Skeletal muscle satellite cell (primary cell): ENCODE data around the gene TXK.

Experiments
- H3K27me3 ChIP-seq: 2 replicates; pipeline ENCODE4 v1.7.0; 2013; ENCODE audit warnings: low read length; ENCODE audit not compliant: control insufficient read depth, insufficient read depth
- H3K36me3 ChIP-seq: 2 replicates; pipeline ENCODE4 v1.7.0; 2013; ENCODE audit warnings: mild to moderate bottlenecking, control low read depth, low read length; ENCODE audit not compliant: insufficient read depth
- H3K4me1 ChIP-seq: 2 replicates; pipeline ENCODE4 v1.7.0; 2013; ENCODE audit warnings: low read length; ENCODE audit not compliant: control insufficient read depth, insufficient read depth
- H3K4me2 ChIP-seq: 2 replicates; pipeline ENCODE4 v1.7.0; 2013; ENCODE audit warnings: mild to moderate bottlenecking, low read length
- H3K4me3 ChIP-seq: 2 replicates; pipeline ENCODE4 v1.7.0; 2013; ENCODE audit warnings: low read length
- H3K9ac ChIP-seq: 2 replicates; pipeline ENCODE4 v1.7.0; 2013; ENCODE audit warnings: mild to moderate bottlenecking, low read depth, low read length, moderate library complexity
- H3K9me3 ChIP-seq: replicated peaks from 2 replicates; pipeline ENCODE4 v1.7.0; 2013; ENCODE audit warnings: mild to moderate bottlenecking, control low read depth, low read length

The TXK gene

DNA sequence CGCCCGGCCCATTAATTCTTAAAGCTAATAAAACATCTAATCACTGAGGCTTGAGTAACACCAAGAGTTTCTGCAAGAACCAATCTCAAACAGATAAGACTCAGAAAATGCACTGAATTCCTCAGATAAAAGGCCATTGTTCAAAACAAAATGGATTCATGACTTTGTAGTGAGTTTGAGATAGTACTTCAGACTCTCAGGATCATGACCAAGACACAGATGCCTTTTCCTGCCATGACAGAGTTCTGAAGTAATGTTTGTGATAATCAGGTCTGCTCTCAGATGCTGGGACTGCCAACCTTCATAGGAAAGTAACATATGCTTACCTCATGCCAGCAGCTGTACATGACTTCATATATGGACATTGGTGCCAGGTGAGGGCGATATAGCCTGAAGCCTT, 62.9 kb downstream of the TXK start:
- H3K27me3 ChIP-seq, result peaks cover 8% of the 10 kb centered on the region
- H3K4me2 ChIP-seq, result no peak overlapping the region
- no peak overlapping the region for H3K9ac ChIP-seq
- no peaks in the 10 kb centered on the region for H3K9me3 ChIP-seq
- no peak overlapping the region for H3K4me3 ChIP-seq
- H3K4me1 ChIP-seq, result no peaks in the 10 kb centered on the region
- H3K36me3 ChIP-seq, result no peaks in the 10 kb centered on the region

DNA sequence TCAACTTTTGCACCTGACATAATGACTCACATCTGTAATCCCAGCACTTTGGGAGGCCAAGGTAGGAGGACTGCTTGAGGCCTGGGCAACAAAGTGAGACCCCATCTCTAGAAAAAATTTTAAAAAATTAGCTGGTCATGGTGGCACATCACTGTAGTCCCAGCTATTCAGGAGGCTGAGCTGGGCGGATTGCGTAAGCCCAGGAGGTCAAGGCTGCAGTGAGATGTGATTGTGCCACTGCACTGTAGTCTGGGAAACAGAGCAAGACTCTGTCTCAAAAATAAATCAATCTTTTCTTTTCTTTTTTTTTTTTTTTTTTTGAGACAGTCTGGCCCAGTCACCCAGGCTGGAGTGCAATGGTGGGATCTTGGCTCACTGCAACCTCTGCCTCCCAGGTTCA, 65.0 kb downstream of the TXK start:
- H3K9ac ChIP-seq, result no peak overlapping the region
- peaks cover 9% of the 10 kb centered on the region for H3K27me3 ChIP-seq
- H3K4me3 ChIP-seq, result no peak overlapping the region
- no peaks in the 10 kb centered on the region for H3K36me3 ChIP-seq
- H3K4me1 ChIP-seq, result no peaks in the 10 kb centered on the region
- H3K9me3 ChIP-seq, result no peaks in the 10 kb centered on the region
- H3K4me2 ChIP-seq, result no peak overlapping the region

DNA sequence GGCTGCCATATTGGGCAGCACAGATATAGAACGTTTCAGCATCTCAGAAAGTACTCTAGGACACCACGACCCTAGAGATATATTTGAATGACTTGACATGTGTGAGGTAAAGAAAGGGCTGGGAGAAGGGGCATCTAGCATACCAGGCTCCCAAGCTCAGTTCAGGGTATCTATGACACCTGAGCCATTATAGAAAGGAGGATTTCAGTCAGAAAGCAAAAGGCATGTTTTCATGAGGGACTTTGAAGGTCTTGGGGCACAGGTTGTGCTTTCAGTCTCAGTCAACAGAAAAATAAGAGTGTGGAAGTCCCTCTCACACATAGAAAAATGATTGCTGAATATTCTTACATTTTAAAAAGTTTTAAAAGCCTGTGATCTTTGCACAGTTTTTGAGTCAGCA, 65.9 kb downstream of the TXK start:
- Histone ChIP-seq H3K4me3 (no peak overlapping the region), H3K4me2 (no peak overlapping the region), H3K9me3 (no peaks in the 10 kb centered on the region), H3K27me3 (peaks cover 9% of the 10 kb centered on the region), H3K9ac (no peak overlapping the region), H3K4me1 (no peaks in the 10 kb centered on the region), H3K36me3 (no peaks in the 10 kb centered on the region)

DNA sequence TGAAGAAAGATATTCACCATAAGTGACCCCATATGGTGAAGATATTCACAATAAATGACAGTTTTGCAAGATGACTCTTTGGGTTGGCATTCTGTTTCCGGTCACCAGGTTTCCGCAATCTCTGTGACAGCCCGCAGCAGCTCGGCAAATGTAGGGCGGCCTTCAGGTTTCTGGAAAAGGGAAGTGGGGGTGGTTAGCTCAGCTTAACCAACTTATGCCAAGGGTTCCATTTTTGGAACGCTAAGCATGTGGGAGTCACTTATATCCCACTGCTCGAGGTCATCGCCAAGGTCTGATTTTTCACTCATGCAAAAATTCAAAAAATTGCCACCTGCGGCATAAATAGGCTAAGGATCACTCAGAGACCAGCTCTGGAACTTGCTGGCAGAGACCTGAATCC, 66.5 kb downstream of the TXK start:
- Histone ChIP-seq H3K4me2 (no peak overlapping the region), H3K4me1 (no peaks in the 10 kb centered on the region), H3K36me3 (no peaks in the 10 kb centered on the region), H3K4me3 (no peak overlapping the region), H3K9me3 (no peaks in the 10 kb centered on the region), H3K9ac (no peak overlapping the region), H3K27me3 (peaks cover 7% of the 10 kb centered on the region)

DNA sequence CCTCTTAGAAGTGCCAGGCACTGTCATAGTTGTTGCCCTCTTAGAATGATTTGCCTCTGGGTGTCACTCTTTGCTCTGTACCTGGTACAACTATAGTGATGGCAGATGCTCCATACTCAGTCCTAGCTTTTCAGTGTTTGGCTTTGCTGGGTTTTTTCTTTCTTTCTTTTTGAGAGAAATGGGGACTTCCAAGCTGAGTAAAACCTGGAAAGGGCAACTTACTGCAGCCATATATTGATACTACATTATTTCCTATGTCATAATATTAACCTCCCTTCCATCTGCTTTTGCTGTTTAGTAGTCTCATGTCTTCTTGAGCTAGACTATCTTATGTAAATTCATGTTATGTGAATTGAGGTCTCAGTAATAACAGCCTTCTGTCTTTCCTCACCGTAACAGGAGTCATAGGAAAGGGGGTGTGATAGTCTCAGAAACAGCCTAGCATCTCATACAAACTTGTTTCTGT, 68.4 kb downstream of the TXK start:
- Histone ChIP-seq H3K4me1 (no peaks in the 10 kb centered on the region), H3K9me3 (no peaks in the 10 kb centered on the region), H3K4me2 (no peak overlapping the region), H3K9ac (no peak overlapping the region), H3K4me3 (no peak overlapping the region), H3K36me3 (no peaks in the 10 kb centered on the region), H3K27me3 (peaks cover 7% of the 10 kb centered on the region)

DNA sequence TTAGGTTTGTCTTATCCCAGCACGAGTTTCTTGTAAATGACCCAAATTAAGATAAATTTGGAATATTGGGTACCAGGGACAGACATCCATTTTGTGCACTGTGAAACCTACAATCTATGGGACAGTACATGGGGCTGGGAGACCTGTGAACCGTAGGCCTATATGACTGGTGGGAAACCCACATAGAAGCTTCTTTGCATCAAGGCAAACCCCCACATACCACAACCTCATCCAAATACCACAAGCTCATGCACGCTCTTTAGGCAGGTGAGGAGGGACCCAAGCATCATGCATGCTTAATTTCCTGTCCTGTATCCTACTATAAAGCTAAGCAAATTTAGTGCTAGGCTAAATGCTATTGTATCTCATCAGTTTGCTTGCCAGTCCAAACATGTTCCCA, 69.7 kb downstream of the TXK start:
- Histone ChIP-seq H3K4me3 (no peak overlapping the region), H3K9ac (no peak overlapping the region), H3K4me1 (no peaks in the 10 kb centered on the region), H3K27me3 (peaks cover 7% of the 10 kb centered on the region), H3K9me3 (no peaks in the 10 kb centered on the region), H3K4me2 (no peak overlapping the region), H3K36me3 (no peaks in the 10 kb centered on the region)

DNA sequence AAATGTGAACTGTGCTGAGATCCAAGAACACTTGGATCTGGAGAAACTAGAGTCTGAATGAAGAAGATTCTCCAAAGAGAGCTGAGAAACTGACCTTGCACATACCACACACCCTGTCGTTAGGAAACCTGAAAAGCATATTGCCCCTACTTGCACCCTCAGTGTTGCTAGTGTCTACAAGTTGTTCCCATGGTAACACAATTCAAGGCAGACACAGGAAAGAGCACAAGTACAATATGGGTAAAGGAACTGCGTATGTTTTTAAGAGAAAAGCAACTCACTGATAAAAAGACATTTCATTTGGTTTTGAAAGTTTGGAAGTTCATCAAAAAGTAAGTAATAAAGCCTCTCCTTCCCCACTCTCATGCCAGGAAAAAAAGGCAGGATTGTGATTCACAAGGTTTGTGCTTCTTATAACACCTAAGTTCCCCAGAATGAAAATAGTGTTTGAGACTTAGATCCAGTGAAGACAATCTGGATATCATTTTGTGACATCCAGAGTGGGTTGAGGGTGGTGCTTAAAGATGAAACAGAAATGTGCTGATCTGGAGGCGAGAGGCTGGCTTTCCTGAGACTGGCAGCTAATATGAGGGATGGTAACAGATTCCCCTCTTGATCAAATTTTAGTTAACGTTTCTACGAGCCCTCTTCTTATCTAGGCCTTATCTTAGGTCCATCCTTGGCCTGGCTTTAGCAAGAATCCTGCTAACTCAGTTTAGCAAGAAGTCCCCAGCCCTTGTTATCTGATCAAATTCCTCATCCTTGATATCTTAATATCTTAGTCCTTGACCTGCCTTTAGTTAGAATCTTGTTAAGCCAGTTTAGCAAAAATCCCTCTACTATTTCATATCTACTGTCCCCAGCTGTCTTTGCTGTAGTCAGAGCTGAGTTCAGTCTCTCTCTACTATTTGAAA, 75.2 kb downstream of the TXK start:
- Histone ChIP-seq H3K36me3 (no peaks in the 10 kb centered on the region), H3K27me3 (no peaks in the 10 kb centered on the region), H3K9me3 (no peaks in the 10 kb centered on the region), H3K4me1 (no peaks in the 10 kb centered on the region), H3K4me3 (no peak overlapping the region), H3K4me2 (no peak overlapping the region), H3K9ac (no peak overlapping the region)

DNA sequence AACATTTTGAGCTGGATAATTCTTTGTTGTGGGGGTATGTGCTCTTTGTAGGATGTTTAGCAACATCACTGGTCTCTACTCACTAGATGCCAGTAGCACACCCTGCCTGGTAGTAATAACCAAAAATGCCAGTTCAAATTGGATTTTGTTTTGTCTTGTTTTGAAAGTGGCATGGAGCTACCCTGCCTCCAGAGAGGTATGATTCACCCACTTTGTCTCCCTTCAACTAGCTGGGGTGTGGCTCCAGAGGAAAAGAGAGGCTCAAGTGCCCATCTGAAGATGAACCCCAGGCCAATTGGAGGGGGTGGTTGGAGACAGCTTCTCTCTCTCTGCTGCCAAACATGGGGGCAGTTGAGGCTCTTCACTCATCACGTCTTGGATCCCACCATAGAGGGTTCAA, 83.0 kb downstream of the TXK start:
- H3K4me3 ChIP-seq, result no peak overlapping the region
- H3K4me1 ChIP-seq, result no peaks in the 10 kb centered on the region
- H3K27me3 ChIP-seq, result peaks cover 25% of the 10 kb centered on the region
- no peaks in the 10 kb centered on the region for H3K9me3 ChIP-seq
- no peak overlapping the region for H3K4me2 ChIP-seq
- H3K9ac ChIP-seq, result no peak overlapping the region
- no peaks in the 10 kb centered on the region for H3K36me3 ChIP-seq

DNA sequence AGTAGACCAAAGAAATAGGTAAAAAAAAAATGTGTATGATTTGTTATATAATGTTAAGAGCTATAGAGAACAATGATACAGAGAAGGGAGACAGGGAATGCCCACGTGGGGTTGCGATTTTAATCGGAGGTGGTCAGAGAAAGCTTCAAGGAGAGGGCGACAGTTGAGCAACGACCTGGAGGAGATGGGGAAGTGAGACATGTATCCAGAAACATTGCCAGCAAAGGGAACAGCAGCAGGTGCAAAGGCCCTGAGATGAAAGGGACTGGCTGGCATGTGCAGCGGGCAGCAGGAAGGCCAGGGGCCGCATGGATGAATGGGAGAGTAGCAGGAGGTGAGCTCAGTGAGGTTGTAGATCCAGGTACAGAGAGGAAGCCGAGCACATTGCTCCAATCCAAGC, 84.6 kb downstream of the TXK start:
- Histone ChIP-seq H3K27me3 (peaks cover 32% of the 10 kb centered on the region), H3K4me3 (no peak overlapping the region), H3K9ac (no peak overlapping the region), H3K36me3 (no peaks in the 10 kb centered on the region), H3K9me3 (no peaks in the 10 kb centered on the region), H3K4me2 (no peak overlapping the region), H3K4me1 (no peaks in the 10 kb centered on the region)

DNA sequence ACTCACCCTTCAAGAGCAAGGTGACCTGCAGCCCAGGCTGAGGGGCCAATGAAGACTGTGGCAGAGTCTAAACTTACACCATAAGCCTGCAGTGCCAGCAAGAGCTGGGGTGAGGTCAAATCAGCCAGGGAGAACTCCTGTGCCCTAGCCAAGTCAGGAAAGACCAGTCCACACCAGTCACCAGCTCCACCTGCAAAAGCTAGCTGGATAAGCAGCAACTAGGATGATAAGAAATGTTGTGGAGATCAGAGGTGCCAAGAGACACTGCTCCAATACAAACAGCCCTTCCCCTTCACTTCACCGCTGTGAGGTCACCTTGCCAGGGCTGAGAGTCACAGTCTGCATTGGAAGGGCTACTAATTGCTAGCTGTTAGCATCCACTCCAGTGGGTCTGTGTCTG, 86.2 kb downstream of the TXK start:
- Histone ChIP-seq H3K9me3 (no peaks in the 10 kb centered on the region), H3K27me3 (peaks cover 40% of the 10 kb centered on the region), H3K4me1 (no peaks in the 10 kb centered on the region), H3K4me2 (no peak overlapping the region), H3K4me3 (no peak overlapping the region), H3K9ac (no peak overlapping the region), H3K36me3 (no peaks in the 10 kb centered on the region)

DNA sequence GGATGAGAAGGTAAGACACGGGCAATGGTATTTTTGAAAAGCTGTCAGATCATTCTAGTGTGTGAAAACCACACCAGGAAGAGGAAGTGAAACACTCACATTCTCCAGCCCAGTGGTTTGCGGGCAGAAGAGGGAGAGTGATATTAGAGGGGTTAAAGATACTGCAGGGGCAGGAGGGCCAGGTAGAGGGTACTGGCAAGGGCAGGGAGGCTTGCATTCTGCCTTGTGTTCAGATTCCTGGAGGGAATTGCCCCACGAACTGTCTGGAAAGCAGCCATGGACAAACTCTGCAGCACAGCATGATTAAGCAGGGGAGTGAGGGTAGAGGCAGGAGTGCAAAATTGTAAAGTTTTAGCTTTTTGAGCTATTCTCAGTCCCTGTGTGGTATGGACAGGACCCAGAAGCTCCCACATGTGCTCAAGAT, 86.6 kb downstream of the TXK start:
- no peaks in the 10 kb centered on the region for H3K36me3 ChIP-seq
- no peaks in the 10 kb centered on the region for H3K9me3 ChIP-seq
- no peak overlapping the region for H3K4me2 ChIP-seq
- H3K27me3 ChIP-seq, result peaks cover 42% of the 10 kb centered on the region
- H3K4me3 ChIP-seq, result no peak overlapping the region
- no peaks in the 10 kb centered on the region for H3K4me1 ChIP-seq
- no peak overlapping the region for H3K9ac ChIP-seq

DNA sequence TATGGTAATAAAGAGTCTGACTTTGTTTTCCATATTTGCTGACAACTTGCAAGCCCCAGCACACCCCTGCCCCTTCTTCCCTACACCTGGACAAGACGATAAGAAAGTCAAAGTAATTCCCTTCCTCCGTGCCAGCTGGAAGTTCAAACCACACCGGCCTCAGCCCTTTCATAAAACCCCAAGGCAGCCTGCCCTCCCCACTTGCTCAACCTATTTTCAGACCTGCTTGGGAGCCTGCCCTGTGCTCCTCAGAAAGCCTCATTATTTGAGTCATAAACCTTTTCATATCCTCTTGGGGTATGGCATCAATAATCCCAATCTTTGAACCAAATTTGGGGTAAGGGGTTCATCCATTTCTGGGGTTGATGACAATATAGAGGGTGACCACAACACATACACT, 88.0 kb downstream of the TXK start:
- no peaks in the 10 kb centered on the region for H3K36me3 ChIP-seq
- no peaks in the 10 kb centered on the region for H3K9me3 ChIP-seq
- no peak overlapping the region for H3K4me2 ChIP-seq
- H3K4me3 ChIP-seq, result no peak overlapping the region
- H3K27me3 ChIP-seq, result peaks cover 45% of the 10 kb centered on the region
- H3K4me1 ChIP-seq, result no peaks in the 10 kb centered on the region
- H3K9ac ChIP-seq, result no peak overlapping the region
